Transverse colon (tissue), 4 donors: ENCODE measurements around the gene ZNG1B.

Experiments
- CTCF ChIP-seq, 5 experiments: fragments of 200-600 bp in 3 of 5; fragments of 450-650 bp in 2 of 5; sonication (generic) in 3 of 5; IDR thresholded peaks; 1 replicate in 2 of 5; 2 replicates in 3 of 5; pipeline ENCODE4 v1.5.1; 2016 to 2017; ENCODE audit warnings: antibody characterized with exemption in 5 of 5, inconsistent platforms in 3 of 5, mild to moderate bottlenecking in 2 of 5, moderate library complexity in 1 of 5
- POLR2A ChIP-seq: fragments of 450-650 bp; IDR thresholded peaks from one replicate; pipeline ENCODE4 v1.6.1; 2016; ENCODE audit warnings: antibody characterized with exemption, mild to moderate bottlenecking, moderate library complexity
- POLR2AphosphoS5 ChIP-seq, 3 donors: sonication (generic); formaldehyde crosslinking; IDR thresholded peaks; one replicate each; pipeline ENCODE4 v1.6.1; 2016; ENCODE audit warnings: antibody characterized with exemption in 3 of 3

DNA sequence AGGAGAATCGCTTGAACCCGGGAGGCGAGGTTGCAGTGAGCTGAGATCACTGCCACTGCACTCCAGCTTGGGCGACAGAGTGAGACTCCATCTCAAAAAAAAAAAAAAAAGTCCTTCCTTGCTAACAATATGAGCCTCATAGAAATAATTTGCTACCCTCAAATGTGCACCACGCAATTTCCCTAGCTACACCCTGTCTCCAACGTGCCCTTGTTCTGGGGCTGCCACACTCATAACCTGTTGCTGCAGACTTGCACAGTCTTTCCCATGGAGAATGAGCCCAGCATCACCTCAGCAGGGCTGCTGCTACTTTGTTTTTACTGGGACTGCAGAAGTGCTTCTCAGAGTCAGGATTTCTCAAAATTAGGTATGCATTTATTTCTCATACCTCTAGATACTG is 46.4 kb upstream of the ZNG1B start:
- TF ChIP-seq POLR2AphosphoS5 (IDR thresholded peaks at IDR 0.05) (no peak), CTCF (IDR thresholded peaks at IDR 0.05) (no peak), POLR2A (no peak)
